Ovary (tissue), 3 donors: Measurements from ENCODE around the gene DUSP2.

Experiments used
- CTCF ChIP-seq, 3 donors: fragments of 450-650 bp in 2 of 3; fragments of 200-600 bp in 1 of 3; IDR thresholded peaks; one replicate each; pipeline versions ENCODE4 v1.5.1 to v1.8.0; 2016 to 2022; ENCODE audit warnings: antibody characterized with exemption in 3 of 3, mild to moderate bottlenecking in 1 of 3
- EP300 ChIP-seq: sonication (generic); formaldehyde crosslinking; IDR thresholded peaks from one replicate; pipeline ENCODE4 v1.6.1; 2017; ENCODE audit warnings: antibody characterized with exemption
- POLR2A ChIP-seq: fragments of 450-650 bp; IDR thresholded peaks from one replicate; pipeline ENCODE4 v1.6.1; 2017; ENCODE audit warnings: antibody characterized with exemption, mild to moderate bottlenecking, moderate library complexity
- donor health status: DM: no; HTN: no; CAD: no.

GRCh38 chr2:96105152-96105915, 39.9 kb downstream of the DUSP2 start:
- TF ChIP-seq POLR2A = no peak
- TF ChIP-seq CTCF (IDR thresholded peaks at IDR 0.05) = no peak
- TF ChIP-seq EP300 = no peak
